ENCODE measurements around the gene IL26.

IL26 gene

GRCh38 chr12:68225576-68226476 lies at the start of gene IL26:
TSS of gene IL26 (minus strand) at chr12:68225810. CDS start at chr12:68225756, 54 bp downstream.
- no peak for FAIRE-seq

- FAIRE-seq = no peak
These were observed 47.1 kb upstream of the IL26 start for GRCh38 chr12:68272732-68273131.

GRCh38 chr12:68271346-68271745 lies 45.7 kb upstream of the IL26 start:
- FAIRE-seq = no peak

- FAIRE-seq = no peak
These were observed 44.7 kb upstream of the IL26 start for GRCh38 chr12:68270358-68270757.

- FAIRE-seq = no peak
These were observed 44.2 kb upstream of the IL26 start for GRCh38 chr12:68269779-68270178.

- FAIRE-seq = no peak
These were observed 43.4 kb upstream of the IL26 start for GRCh38 chr12:68268967-68269366.

GRCh38 chr12:68267892-68268396 lies 42.3 kb upstream of the IL26 start:
- no peak for FAIRE-seq

- FAIRE-seq = no peak
These were observed 39.2 kb upstream of the IL26 start for GRCh38 chr12:68264857-68265256.

- no peak for FAIRE-seq
These were observed 38.7 kb upstream of the IL26 start for GRCh38 chr12:68264158-68264855.

- no peak for FAIRE-seq
These were observed 37.8 kb upstream of the IL26 start for GRCh38 chr12:68263366-68263765.

GRCh38 chr12:68261896-68262295 lies 36.3 kb upstream of the IL26 start:
- FAIRE-seq = no peak

- FAIRE-seq = no peak
These were observed 34.5 kb upstream of the IL26 start for GRCh38 chr12:68260153-68260552.

GRCh38 chr12:68259318-68259940 lies 33.8 kb upstream of the IL26 start:
- FAIRE-seq = no peak

- no peak for FAIRE-seq
These were observed 27.9 kb upstream of the IL26 start, which contains the start of gene IL22 for GRCh38 chr12:68253504-68253903. TSS of gene IL22 (minus strand) at chr12:68253604. CDS start at chr12:68253448, 156 bp downstream.

GRCh38 chr12:68252077-68252476 lies 26.5 kb upstream of the IL26 start:
- no peak for FAIRE-seq

GRCh38 chr12:68250454-68250853 lies 24.8 kb upstream of the IL26 start:
- no peak for FAIRE-seq

GRCh38 chr12:68247785-68248184 lies 22.2 kb upstream of the IL26 start:
- FAIRE-seq = no peak

GRCh38 chr12:68246350-68246749 lies 20.7 kb upstream of the IL26 start:
- FAIRE-seq = no peak

- no peak for FAIRE-seq
These were observed 19.8 kb upstream of the IL26 start for GRCh38 chr12:68245180-68246021.

- FAIRE-seq = no peak
These were observed 17.2 kb upstream of the IL26 start for GRCh38 chr12:68242777-68243176.

GRCh38 chr12:68240975-68241374 lies 15.4 kb upstream of the IL26 start:
- FAIRE-seq = no peak

- no peak for FAIRE-seq
These were observed 14.5 kb upstream of the IL26 start for GRCh38 chr12:68240079-68240478.

All from islet of Langerhans (tissue), 1 donor.